ENCODE measurements around the gene VMP1.

Gene VMP1

GRCh38 chr17:59707149-59707970 lies at the start of gene VMP1, which contains the start of gene PTRH2:
VMP1 (plus strand) TSS chr17:59707654; CDS start chr17:59731447, 23,793 bp downstream.
PTRH2 (minus strand) TSS chr17:59707430; CDS start chr17:59697978, 9,452 bp downstream.
- peak; percentile 100 for DNase-seq (ENCODE audit: low read depth, low spot score)

- DNase-seq (ENCODE audit: low read depth, low spot score): no peak
Measured at GRCh38 chr17:59666235-59666634, 41.2 kb upstream of the VMP1 start.

GRCh38 chr17:59668816-59669215 lies 38.6 kb upstream of the VMP1 start:
- no peak for DNase-seq (ENCODE audit: low read depth, low spot score)

DNA sequence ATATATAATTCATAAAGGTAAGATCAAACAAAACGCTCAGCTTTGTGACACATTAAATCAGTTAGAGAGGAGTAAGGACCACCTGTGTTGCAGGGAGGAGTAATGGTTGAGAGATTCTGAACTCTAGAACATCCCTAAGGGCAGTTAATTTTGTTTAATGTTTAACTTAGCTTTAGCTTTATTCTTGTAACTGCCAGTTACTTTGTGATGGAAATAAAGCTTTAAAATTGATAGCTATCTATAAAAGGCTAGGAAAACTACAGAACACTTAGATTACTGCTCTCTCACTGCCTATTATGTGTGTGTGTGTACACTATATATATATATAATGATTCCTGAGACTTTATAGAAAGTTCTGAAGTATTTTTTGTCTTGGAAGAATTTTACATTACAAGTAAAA lies 38.0 kb upstream of the VMP1 start:
- no peak for DNase-seq (ENCODE audit: low read depth, low spot score)

- no peak for DNase-seq (ENCODE audit: low read depth, low spot score)
Measured at GRCh38 chr17:59669944-59670343, 37.5 kb upstream of the VMP1 start.

DNA sequence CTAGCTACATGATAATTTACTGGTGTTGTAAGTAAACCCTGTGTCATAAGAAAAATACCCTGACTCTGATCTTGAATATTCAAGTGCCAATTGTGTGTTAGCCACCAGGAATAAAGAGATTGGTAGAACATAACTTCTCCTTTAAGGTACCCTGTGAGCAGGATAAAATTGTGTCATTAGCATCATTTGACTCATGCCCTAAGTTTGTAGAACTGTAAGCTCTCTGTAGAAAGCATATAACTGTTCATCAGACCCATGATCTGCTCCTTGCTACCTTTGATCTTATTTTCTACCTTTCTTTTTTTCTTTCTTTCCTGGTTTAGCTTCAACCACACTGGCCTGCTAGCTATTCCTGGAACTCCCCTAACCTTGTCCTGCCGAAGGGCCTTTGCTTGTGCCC lies 36.1 kb upstream of the VMP1 start:
- DNase-seq (ENCODE audit: low read depth, low spot score): no peak

DNA sequence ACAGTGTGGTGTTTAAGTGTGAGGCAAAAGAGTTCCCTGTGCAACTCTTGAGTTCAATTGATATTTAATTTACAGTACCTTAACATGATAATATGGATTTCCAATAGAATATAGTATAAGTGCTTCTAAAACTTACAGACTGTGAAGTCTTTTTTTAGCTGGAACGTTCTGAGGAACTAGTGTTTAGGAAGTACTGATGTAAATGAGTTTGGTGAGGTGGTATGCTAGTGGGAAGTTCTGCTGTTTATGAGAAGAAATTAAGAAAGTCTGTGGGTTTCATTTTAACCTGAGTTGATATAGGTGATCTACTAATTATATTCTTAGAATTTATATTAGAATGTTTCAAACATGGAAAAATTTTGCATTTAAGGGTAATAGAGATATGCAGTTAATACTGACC lies 32.2 kb upstream of the VMP1 start:
- DNase-seq (ENCODE audit: low read depth, low spot score): no peak

GRCh38 chr17:59676716-59677115 lies 30.7 kb upstream of the VMP1 start:
- no peak for DNase-seq (ENCODE audit: low read depth, low spot score)

- DNase-seq (ENCODE audit: low read depth, low spot score): no peak
Measured at GRCh38 chr17:59678918-59679317, 28.5 kb upstream of the VMP1 start.

DNA sequence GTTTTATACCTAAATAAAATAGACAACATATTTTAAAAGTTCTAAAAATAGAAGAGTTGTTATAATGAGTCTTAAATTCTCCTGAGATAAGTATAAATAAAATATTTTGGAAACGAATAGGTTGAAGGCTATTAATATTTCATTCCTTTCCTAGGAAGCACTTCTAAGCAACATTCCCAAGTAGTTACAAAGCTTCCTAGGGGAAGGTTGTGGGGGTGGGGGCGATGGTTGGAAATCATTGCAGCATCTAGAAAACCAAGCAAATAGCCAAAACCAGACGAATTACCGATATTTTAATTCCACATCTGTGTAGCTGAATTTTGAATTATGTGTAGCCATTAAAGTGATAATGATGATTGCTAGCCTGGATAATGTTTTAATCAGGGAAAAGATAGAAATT lies 27.1 kb upstream of the VMP1 start:
- DNase-seq (ENCODE audit: low read depth, low spot score): no peak

DNA sequence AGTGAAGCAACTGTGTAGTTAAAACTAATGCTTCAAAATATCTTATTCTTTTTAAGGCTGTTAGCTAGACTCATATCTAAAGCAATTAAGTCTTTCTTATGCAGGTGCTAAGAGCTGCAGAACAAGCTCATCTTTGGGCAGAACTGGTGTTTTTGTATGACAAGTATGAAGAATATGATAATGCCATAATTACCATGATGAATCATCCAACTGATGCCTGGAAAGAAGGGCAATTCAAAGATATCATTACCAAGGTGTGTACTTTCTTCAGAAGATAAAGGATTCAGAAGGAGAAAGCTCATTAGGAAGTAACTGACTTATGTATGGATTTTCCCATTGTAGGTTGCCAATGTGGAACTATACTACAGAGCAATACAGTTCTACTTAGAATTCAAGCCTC lies 24.2 kb upstream of the VMP1 start:
- DNase-seq (ENCODE audit: low read depth, low spot score): no peak

- no peak for DNase-seq (ENCODE audit: low read depth, low spot score)
Measured at GRCh38 chr17:59684967-59685366, 22.5 kb upstream of the VMP1 start.

DNA sequence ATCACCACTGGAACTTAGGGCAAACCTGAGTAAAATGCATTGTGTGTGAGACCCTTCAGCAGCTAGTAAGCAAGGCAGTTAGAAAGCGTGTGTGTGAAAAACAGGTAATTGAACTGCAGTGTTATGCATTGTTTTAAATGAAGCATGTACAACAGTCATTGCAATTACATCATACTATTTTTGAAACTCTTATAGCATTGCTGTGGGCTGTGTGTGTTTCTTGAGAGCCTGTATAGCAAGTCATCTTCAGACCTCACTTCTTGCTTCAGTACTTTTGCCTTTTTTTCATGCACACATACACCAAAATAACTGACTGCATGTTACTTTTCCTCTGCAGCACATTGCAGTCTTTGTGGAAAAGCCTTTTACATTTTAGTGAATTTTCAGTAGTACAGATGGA lies 19.4 kb upstream of the VMP1 start:
- no peak for DNase-seq (ENCODE audit: low read depth, low spot score)

DNA sequence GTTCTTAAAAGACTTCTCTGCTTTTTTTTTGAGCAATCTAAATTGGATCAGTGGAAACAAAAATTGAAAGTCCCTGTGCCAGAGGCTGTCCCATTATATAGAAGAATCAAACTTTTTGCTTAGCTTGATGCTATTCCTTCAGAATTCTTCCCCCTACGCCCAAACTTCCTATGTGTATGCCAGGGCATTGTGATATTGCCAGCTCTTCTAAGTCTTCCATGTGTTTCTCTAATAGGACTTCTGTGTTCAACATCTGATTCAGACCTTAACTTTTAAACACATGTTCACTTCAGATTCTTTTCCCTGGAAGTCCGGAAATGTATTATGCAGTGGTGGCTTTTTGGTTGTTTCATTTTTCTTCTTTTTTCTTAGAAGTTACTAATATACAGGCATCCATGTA lies 19.0 kb upstream of the VMP1 start:
- DNase-seq (ENCODE audit: low read depth, low spot score): no peak

GRCh38 chr17:59693582-59693981 lies 13.9 kb upstream of the VMP1 start:
- DNase-seq (ENCODE audit: low read depth, low spot score): no peak

GRCh38 chr17:59694344-59694743 lies 13.1 kb upstream of the VMP1 start:
- DNase-seq (ENCODE audit: low read depth, low spot score): no peak

DNA sequence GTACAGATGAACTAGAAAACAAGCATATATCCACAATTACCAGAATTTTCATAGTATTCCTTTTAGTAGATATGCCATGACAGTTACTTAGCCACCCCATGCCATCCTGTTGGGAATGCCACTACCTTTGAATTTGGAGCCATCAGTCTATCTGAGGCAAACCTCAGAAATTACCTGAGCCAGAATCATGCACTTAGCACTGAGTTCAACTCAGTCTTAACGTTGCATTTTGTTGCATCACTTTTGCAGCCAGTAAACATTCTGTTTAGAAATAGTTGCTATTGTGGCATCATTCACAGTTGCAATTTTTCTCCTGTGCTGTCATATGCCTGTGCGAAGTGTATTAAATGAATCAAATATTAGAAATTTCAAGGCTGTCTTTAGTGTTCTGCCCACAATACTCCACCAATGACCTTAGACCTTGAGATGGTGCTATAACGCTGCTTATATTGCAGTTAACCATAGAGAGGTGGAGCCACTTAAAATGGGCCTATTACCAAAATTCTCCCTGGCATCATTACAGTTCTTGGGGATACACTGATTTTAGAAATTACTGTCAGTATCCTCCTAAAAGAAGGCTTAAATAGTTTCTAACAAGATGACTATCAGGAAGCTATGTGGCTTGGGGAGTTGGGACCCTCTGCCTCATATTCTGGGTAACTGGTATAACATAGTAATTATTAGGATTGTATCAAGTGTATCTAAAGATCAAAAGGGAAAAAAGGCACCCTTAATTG lies 11.3 kb upstream of the VMP1 start:
- no peak for DNase-seq (ENCODE audit: low read depth, low spot score)

GRCh38 chr17:59696682-59697277 lies 10.7 kb upstream of the VMP1 start:
- no peak for DNase-seq (ENCODE audit: low read depth, low spot score)

DNA sequence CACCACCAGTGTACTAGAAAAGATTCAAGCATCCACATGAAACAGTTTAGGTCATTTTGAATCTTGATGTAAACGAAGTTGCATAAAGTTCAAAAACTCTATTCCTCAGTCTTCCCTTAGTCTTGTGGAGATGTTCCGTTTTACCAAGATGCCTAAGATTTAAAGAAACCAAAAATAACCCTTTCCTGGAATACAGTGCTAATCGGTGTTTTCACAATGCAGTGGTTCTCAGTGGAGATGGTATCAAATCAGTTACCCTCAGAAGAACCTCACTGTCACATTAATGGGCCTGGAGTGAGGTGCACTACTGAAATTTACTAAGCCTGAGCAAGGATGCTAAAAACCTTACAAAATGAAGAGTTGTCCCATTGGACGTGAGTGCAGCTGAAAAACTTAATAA lies 9.3 kb upstream of the VMP1 start:
- no peak for DNase-seq (ENCODE audit: low read depth, low spot score)

DNA sequence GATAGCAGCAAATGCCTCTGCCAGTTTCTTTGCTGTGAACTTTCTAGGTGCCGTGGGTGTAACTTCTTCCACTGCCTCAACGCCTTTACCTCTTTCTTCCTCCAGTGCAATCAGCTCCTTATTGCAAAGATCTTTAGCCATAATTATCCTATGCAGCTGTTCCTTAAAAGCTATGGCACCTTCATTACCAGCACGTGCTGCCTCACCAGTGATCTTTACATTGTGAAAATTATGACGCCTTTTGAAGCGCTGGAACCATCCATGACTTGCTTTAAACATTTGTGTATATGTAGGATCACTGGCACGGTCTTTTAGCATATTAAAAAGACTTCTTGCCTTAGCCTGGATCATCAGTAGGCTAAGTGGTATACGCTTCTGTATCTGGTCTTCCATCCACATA lies 8.2 kb upstream of the VMP1 start:
- no peak for DNase-seq (ENCODE audit: low read depth, low spot score)

DNA sequence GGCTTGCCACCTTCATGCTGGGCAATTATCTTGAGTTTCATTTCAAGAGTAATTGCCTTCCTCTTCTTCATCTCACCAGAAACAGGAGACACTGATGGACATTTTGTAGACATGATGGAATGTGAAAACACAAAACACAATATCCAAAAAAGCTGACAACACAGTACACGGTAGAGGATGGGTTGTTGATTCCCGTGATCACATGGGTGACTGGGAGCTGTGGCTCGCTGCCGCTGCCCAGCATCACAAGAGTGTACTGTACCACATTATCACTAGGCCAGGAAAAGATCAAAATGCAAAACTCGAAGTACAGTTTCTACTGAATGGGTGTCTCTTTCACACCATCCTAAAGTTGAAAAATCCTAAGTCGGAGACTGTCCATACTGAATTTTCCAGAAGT lies 7.7 kb upstream of the VMP1 start:
- no peak for DNase-seq (ENCODE audit: low read depth, low spot score)

DNA sequence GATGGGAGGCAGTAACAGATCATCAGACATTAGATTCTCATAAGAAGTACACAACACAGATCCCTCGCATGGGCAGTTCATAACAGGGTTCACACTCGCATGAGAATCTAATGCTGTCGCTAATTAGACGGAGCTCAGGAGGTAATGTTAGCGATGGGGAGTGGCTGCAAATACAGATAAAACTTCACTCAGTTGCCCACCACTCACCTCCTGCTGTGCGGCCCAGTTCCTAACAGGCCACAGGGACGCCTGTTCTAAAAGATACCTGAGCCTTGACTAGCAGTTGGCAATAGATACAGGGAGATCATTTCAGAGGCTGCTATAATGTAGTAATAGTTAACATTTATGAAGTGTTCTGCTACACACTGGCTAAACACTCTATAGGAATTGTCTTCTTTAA lies 5.2 kb upstream of the VMP1 start:
- no peak for DNase-seq (ENCODE audit: low read depth, low spot score)

DNA sequence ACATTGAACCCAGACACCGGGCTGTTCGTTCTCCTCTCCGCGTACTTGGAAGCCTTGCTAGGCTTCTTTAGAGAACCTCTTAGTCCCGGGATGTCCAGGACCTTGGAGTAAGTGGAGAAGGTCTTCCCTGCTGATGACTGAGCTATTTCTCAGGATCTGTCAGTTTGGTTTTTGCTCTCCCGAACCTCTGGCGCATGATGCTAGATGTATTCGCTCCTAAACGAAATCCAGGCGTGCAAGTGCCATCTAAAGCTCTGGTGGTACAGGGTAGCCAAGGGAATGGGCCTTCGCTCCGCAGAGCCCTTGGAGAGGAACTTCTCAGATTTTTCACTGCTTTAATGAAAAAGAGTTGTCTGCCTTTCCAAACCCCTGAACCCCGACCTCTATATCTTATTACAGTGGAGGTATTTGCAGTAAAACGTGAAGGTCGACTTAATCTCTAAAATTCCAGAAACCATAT lies 547 bp downstream of the VMP1 start:
- DNase-seq (ENCODE audit: low read depth, low spot score): no peak

Data from ELF-1 (cell line).